NCI-H1417 (cell line): ENCODE data around the gene KCP.

Experiments used
- DNase-seq, 3 experiments: peaks; one replicate each; lab custom pipeline; 2025; lab: John Stamatoyannopoulos, UW

Gene KCP

DNA sequence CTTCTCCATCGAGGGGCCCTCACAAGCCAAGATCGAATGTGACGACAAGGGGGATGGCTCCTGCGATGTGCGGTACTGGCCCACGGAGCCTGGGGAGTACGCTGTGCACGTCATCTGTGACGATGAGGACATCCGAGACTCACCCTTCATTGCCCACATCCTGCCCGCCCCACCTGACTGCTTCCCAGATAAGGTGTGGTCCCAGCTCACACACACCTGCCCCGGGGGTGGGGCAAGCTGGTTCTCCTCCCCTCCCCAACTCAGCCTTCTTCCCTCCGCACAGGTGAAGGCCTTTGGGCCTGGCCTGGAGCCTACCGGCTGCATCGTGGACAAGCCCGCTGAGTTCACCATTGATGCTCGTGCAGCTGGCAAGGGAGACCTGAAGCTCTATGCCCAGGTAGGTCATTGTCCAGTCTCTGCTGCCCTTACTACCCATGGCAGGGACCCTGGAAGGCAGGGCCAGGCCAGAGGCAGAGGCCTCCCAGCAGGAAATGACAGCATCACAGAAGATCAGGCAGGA lies 69.3 kb downstream of the KCP start:
- DNase-seq: no peak

DNA sequence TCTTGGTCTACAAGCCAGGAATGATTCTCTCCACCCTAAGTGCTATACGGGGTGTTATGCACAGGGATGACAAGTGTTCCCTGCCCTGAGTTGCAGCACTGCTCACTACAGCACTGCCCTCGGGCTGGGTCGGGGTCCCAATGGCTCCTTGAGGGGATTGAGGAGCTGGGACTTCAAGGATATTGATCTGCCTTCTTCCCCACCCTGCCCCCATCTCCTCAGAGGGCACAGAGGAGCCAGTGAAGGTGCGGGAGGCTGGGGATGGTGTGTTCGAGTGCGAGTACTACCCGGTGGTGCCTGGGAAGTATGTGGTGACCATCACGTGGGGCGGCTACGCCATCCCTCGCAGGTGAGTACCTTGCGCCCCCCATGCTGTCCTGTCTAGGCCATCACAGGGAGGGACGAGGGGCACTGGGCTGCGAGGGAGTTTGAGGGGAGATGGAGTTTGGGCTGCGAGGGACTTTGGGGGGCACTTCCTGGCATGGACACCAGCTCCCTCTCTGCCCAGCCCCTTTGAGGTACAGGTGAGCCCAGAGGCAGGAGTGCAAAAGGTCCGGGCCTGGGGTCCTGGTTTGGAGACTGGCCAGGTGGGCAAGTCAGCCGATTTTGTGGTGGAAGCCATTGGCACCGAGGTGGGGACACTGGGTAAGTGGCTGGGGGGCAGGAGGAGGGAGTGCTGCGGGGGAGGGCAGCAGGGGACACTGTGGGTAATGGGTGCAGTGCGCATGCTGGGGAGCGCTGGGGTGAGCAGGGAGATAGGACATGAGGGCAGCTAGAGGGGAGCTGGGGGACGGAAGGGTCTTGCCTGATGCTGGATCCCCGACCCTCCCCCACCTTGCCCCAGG lies 70.0 kb downstream of the KCP start:
- DNase-seq: no peak

DNA sequence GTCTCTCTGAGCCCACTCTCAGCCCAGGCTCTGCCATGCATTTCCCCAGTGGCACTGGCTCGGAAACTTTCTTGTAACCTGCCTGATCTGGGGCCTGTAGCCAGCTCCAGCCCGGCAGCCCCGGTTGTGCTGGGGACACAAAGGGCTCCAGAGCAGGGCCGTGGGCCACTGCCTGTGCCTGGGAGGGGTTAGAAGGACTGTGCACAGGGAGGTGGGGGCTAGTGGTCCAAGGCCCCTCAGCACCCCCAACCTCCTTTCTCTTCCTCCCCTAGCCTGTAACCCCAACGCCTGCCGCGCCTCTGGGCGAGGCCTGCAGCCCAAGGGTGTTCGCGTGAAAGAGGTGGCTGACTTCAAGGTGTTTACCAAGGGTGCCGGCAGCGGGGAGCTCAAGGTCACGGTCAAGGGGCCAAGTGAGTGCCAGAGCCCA lies 70.7 kb downstream of the KCP start:
- no peak for DNase-seq

GRCh38 chr7:128838981-128839731 lies 71.4 kb downstream of the KCP start:
- no peak for DNase-seq

DNA sequence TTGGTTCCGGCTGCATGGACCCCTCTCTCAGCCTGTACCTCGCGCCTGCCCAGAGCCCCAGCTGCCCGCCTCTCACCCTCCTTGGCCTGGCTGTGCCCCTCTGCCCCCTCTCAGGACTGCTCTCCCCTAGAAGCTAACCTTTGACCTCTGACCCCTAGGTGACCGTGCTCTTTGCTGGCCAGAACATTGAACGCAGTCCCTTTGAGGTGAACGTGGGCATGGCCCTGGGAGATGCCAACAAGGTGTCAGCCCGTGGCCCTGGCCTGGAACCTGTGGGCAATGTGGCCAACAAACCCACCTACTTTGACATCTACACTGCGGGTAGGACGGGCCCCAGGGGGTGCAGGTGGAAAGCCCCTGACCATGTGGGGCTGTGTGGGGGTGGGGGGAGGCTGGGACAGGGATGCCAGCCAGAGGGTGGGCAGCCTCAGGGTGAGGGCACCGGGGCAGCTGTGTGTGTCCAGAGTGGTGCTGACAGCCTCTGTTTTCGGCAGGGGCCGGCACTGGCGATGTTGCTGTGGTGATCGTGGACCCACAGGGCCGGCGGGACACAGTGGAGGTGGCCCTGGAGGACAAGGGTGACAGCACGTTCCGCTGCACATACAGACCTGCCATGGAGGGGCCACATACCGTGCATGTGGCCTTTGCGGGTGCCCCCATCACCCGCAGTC lies 72.3 kb downstream of the KCP start:
- no peak for DNase-seq

- no peak for DNase-seq
These were observed 73.0 kb downstream of the KCP start for GRCh38 chr7:128837521-128837921.

- no peak for DNase-seq
These were observed 73.7 kb downstream of the KCP start for GRCh38 chr7:128836729-128837348.

DNA sequence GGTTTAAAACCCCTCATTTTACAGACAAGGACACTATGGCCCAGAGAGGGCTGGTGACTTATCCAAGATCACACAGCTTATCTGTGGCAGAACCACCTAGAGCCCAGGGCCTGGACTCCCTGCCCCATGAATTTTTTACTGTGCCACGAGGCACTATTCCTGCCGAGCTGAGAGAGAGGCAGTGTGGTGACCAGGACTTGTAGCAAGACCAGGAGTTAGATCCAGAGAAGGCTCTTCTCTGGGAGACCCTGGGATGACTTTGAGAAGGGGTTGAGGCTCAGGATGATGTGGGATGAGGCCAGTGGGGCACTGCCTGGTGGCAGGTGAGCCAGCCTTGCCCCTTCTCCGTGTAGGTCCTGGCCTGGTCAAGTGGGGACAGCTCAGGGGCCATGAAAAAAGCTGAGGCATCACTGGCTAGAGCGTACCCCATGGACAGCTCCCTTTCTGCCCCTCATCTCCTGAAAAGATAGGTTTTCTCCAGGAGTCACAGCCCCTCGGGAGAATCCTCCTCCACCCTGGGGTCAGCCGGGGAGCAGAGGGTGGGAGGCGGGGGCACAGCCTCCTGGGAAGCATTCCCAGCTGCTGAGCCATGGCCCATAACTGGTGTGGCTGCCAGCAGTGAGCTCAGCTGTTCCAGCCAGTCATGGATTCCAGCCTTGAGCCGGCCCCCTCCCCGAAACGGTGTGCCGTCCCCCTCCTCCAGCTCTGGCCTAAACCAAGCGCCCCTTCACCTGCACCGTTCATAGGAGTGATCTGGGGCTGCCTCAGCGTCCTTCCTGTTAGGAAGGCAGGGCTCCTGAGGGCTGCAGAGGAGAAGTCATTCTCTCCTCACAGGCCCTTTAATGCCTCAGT lies 74.5 kb downstream of the KCP start:
- no peak for DNase-seq

DNA sequence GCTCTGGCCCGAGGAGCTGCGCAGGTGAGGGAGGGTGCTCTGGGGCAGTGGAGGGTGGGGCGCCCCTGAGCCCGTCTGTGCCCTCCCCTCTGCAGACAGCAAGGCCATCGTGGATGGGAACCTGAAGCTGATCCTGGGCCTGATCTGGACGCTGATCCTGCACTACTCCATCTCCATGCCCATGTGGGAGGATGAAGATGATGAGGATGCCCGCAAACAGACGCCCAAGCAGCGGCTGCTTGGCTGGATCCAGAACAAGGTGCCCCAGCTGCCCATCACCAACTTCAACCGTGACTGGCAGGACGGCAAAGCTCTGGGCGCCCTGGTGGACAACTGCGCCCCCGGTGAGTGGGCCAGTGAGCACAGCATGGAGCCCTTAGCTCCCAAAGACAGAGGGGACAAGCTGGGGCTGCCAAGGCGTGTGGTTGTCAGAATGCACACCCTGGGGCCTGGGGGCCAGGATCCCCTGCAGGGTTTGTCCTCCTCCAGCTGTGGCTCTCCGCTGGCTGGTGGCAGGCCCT lies 75.2 kb downstream of the KCP start:
- DNase-seq: no peak

GRCh38 chr7:128833946-128834325 lies 76.6 kb downstream of the KCP start:
- no peak for DNase-seq

DNA sequence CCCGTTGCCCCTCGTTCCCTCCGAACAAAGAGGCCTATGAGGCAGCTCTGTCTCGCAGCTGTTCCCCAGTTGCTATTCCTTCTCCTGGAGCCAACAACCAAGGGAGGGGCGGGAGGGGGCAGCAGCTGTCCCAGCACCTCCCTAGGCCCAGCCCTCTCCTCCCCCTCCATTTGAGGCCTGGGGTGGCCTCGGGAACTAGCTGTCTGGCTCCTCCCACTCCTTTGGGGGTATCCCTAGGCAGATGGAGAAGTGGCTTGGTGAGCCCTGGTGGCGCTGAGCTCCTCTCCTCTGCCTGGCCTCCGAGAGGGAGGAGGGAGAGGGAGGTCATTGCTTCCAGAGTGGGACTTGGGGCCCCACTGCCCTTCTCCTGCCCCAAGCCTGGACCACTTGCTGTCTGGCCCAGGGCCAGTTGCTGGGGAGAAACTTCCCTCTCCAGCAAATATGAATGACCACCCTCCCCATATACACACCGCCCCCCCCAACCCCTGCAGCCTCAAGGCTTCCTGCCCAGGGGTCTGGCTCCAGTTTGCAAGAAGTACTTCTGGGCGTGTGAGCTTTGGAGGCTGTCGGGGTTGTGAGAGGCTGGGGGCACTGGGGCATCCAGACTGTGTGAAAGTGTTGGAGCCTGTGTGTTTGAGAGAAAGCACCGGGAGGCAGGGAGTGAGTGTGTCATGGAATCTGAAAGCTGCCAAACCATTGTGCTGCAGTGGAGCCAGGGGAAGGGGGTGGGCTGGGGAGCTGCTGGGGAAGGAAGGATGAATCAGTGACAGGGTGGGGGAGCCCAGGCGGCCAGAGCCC lies 77.2 kb downstream of the KCP start:
- DNase-seq: peak in 2 of 3 experiments; percentile 54 to 80

DNA sequence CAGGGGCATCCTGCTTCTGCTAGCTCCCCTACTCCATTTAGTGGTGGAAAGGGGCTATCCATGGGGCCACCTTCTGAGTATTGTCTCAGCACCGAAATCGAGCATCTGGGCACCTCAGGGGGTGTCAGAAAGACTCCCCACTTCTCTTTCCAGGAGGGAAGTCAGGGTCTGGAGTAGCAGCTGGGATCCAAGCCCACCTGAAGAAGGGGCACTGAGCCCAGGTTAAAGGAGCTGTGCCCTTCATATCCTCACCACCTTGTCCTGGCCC lies 77.7 kb downstream of the KCP start:
- DNase-seq: no peak

GRCh38 chr7:128831994-128832879 lies 78.3 kb downstream of the KCP start:
- peak in 2 of 3 experiments; percentile 55 to 78 for DNase-seq

GRCh38 chr7:128831178-128831993 lies 79.1 kb downstream of the KCP start:
- DNase-seq: peak in 1 of 3 experiments; percentile 26

GRCh38 chr7:128830231-128831177 lies 80.0 kb downstream of the KCP start, which contains the start of gene FLNC:
Gene FLNC, plus strand, starts transcription at chr7:128830406. Its CDS starts 232 bp downstream, at chr7:128830638.
- no peak for DNase-seq

GRCh38 chr7:128829391-128830166 lies 80.9 kb downstream of the KCP start:
- no peak for DNase-seq
